GM06990 (cell line): ENCODE results near the gene PDCD1LG2.

Source experiments
- DNase-seq: peaks from one replicate; pipeline ENCODE4 v3.0.0-alpha.2; 2011; ENCODE audit not compliant: insufficient read length; ENCODE audit errors: extremely low read depth
- H3K27me3 ChIP-seq: replicated peaks from 2 replicates; pipeline ENCODE4 v1.6.0; 2011; ENCODE audit warnings: low read length; ENCODE audit not compliant: control insufficient read depth, insufficient read depth
- H3K36me3 ChIP-seq: 2 replicates; pipeline ENCODE4 v1.5.1; 2011; ENCODE audit warnings: low read length; ENCODE audit not compliant: control insufficient read depth, insufficient read depth
- H3K4me3 ChIP-seq: replicated peaks from 2 replicates; pipeline ENCODE4 v1.5.1; 2011; ENCODE audit warnings: low read depth, mild to moderate bottlenecking, control low read depth, low read length
- TF ChIP-seq, protein P1 (sequence below): IDR thresholded peaks from 2 replicates; pipeline ENCODE4 v1.5.1; 2011; ENCODE audit warnings: low read length, control low read depth, mild to moderate bottlenecking, inconsistent platforms; ENCODE audit not compliant: insufficient read depth, poor library complexity, severe bottlenecking

Gene PDCD1LG2

DNA sequence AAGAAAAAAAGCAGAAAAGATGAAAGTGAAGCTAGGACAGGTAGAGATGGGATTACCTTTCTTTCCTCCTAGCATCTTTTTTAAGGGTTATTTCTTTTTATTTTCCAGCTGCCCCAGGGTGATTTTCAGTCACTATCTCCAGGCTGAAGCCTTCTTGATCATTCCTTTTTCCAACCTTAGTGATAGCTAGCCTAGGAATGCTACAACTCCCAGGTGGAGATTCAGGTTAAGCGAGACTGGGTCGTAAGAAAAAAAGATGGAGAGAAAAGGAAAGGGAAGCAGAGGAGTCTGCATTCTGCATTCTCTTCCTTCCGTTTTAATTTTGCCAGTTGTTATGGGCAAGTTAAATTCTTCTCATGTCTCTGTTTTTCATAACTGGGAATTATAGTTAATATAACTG is 81.9 kb downstream of the PDCD1LG2 start:
- H3K4me3 ChIP-seq, result no peak overlapping the region
- TF ChIP-seq, protein P1, sequence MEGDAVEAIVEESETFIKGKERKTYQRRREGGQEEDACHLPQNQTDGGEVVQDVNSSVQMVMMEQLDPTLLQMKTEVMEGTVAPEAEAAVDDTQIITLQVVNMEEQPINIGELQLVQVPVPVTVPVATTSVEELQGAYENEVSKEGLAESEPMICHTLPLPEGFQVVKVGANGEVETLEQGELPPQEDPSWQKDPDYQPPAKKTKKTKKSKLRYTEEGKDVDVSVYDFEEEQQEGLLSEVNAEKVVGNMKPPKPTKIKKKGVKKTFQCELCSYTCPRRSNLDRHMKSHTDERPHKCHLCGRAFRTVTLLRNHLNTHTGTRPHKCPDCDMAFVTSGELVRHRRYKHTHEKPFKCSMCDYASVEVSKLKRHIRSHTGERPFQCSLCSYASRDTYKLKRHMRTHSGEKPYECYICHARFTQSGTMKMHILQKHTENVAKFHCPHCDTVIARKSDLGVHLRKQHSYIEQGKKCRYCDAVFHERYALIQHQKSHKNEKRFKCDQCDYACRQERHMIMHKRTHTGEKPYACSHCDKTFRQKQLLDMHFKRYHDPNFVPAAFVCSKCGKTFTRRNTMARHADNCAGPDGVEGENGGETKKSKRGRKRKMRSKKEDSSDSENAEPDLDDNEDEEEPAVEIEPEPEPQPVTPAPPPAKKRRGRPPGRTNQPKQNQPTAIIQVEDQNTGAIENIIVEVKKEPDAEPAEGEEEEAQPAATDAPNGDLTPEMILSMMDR, result no peak
- no peak for DNase-seq
- no peaks in the 10 kb centered on the region for H3K27me3 ChIP-seq
- H3K36me3 ChIP-seq, result no peaks in the 10 kb centered on the region

GRCh38 chr9:5592904-5593303 is 82.6 kb downstream of the PDCD1LG2 start:
- Histone ChIP-seq H3K36me3 (no peaks in the 10 kb centered on the region), H3K4me3 (no peak overlapping the region), H3K27me3 (no peaks in the 10 kb centered on the region)
- TF ChIP-seq, protein P1, result no peak
- no peak for DNase-seq

GRCh38 chr9:5593904-5594303 is 83.6 kb downstream of the PDCD1LG2 start:
- peak; percentile 83 for DNase-seq
- H3K4me3 ChIP-seq, result no peak overlapping the region

DNA sequence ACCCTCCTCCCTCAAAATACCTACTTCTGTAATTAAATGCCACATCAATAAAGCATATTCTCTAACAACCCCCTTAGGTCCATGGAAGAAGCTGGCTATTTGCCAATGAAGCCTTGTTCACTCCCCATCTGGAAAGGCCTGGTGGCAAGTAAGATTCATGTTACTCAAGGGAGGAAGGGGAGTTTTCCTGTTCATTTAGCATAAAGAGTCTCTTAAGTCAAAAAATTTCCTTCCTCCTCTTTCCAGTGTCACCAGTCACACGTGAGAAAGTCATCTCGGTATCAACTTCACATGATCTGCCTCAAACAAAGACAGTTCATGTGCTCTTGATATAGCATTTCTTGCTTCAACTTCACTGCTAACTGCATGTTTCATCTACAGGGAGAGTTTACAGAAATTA is 85.8 kb downstream of the PDCD1LG2 start:
- TF ChIP-seq, protein P1, result no peak
- Histone ChIP-seq H3K4me3 (no peak overlapping the region), H3K27me3 (no peaks in the 10 kb centered on the region), H3K36me3 (no peaks in the 10 kb centered on the region)
- DNase-seq, result no peak

More at GRCh38 chr9:5593904-5594303, 83.6 kb downstream of the PDCD1LG2 start:
- TF ChIP-seq, protein P1, result no peak
- Histone ChIP-seq H3K36me3 (no peaks in the 10 kb centered on the region), H3K27me3 (no peaks in the 10 kb centered on the region)

GRCh38 chr9:5608298-5609225 is 98.2 kb downstream of the PDCD1LG2 start:
- H3K36me3 ChIP-seq, result no peaks in the 10 kb centered on the region
- peak overlapping the region; percentile 23 for H3K4me3 ChIP-seq
- TF ChIP-seq, protein P1, result no peak
- DNase-seq, result peak; percentile 39
- H3K27me3 ChIP-seq, result no peaks in the 10 kb centered on the region
